Neural progenitor cell (in vitro differentiated cells): ENCODE data around the gene DCUN1D3. TPM values are rescaled to one million over a fixed set of nuclear protein-coding genes. Genes with fewer than 3 reads are reported as not detected.

ENCODE experiments used
- DNase-seq: peaks from one replicate; pipeline ENCODE4 v3.0.0-alpha.2; 2016; ENCODE audit warnings: low spot score
- H2AFZ ChIP-seq: fragments of 200-600 bp; sonication (generic); replicated peaks from 2 replicates; pipeline ENCODE4 v1.6.1; 2016; ENCODE audit warnings: antibody characterized with exemption
- H3F3A ChIP-seq: fragments of 200-600 bp; sonication (generic); 2 replicates; pipeline ENCODE4 v1.6.1; 2016; ENCODE audit warnings: antibody characterized with exemption, low read depth
- H3K27ac ChIP-seq: fragments of 200-600 bp; sonication (generic); 2 replicates; pipeline ENCODE4 v1.5.1; 2016; ENCODE audit warnings: mild to moderate bottlenecking
- H3K27me3 ChIP-seq: fragments of 200-600 bp; sonication (generic); 2 replicates; pipeline ENCODE4 v1.6.1; 2016; ENCODE audit warnings: mild to moderate bottlenecking, moderate library complexity
- H3K36me3 ChIP-seq: fragments of 200-600 bp; sonication (generic); 2 replicates; pipeline ENCODE4 v1.5.1; 2016
- H3K4me1 ChIP-seq: fragments of 200-600 bp; sonication (generic); 2 replicates; pipeline ENCODE4 v1.6.1; 2016; ENCODE audit warnings: mixed run types
- H3K4me2 ChIP-seq: fragments of 200-600 bp; sonication (generic); 2 replicates; pipeline ENCODE4 v1.6.1; 2016
- H3K4me3 ChIP-seq: fragments of 200-600 bp; sonication (generic); 2 replicates; pipeline ENCODE4 v1.5.1; 2016
- H3K79me2 ChIP-seq: fragments of 200-600 bp; sonication (generic); 2 replicates; pipeline ENCODE4 v1.6.1; 2016; ENCODE audit warnings: low read depth
- H3K9ac ChIP-seq: fragments of 200-600 bp; sonication (generic); 2 replicates; pipeline ENCODE4 v1.6.1; 2016
- H3K9me3 ChIP-seq: fragments of 200-600 bp; sonication (generic); 2 replicates; pipeline ENCODE4 v1.5.1; 2016; ENCODE audit warnings: low read depth
- H4K20me1 ChIP-seq: fragments of 200-600 bp; sonication (generic); 2 replicates; pipeline ENCODE4 v1.6.1; 2016; ENCODE audit warnings: low read depth
- H3K27ac Mint-ChIP-seq: 3 replicates; pipeline ENCODE4 v1.8.0; 2021; ENCODE audit warnings: mixed read lengths
- H3K27me3 Mint-ChIP-seq: 2 replicates; pipeline ENCODE4 v1.8.0; 2022; ENCODE audit warnings: low read depth, mild to moderate bottlenecking, inconsistent platforms, moderate library complexity, mixed read lengths; ENCODE audit not compliant: insufficient read depth
- H3K36me3 Mint-ChIP-seq: 3 replicates; pipeline ENCODE4 v1.8.0; 2021; ENCODE audit warnings: mixed read lengths
- H3K4me1 Mint-ChIP-seq: 3 replicates; pipeline ENCODE4 v1.8.0; 2021; ENCODE audit warnings: mixed read lengths
- H3K4me3 Mint-ChIP-seq: 3 replicates; pipeline ENCODE4 v1.8.0; 2021; ENCODE audit warnings: mild to moderate bottlenecking, moderate library complexity, mixed read lengths
- H3K9me3 Mint-ChIP-seq: 3 replicates; pipeline ENCODE4 v1.8.0; 2020; ENCODE audit warnings: mixed read lengths
- EZH2 ChIP-seq: fragments of 200-600 bp; sonication (generic); IDR thresholded peaks from 2 replicates; pipeline ENCODE4 v1.6.1; 2017; ENCODE audit warnings: antibody characterized with exemption, mild to moderate bottlenecking, moderate library complexity
- EZH2phosphoT487 ChIP-seq: fragments of 200-600 bp; sonication (generic); IDR thresholded peaks from 2 replicates; pipeline ENCODE4 v1.6.1; 2017; ENCODE audit warnings: antibody characterized with exemption
- total RNA-seq: library from RNA; depleted of rRNA; stranded (reverse); fragments of >200 nt; gene quantifications from 2 replicates; pipeline ENCODE4 v1.2.3, GENCODE V29; 2015; ENCODE audit warnings: low replicate concordance
- TF ChIP-seq, protein P1 (sequence below): fragments of 200-600 bp; sonication (generic); IDR thresholded peaks from 2 replicates; pipeline ENCODE4 v1.5.1; 2017; ENCODE audit warnings: antibody characterized with exemption, mild to moderate bottlenecking

Gene DCUN1D3
- total RNA-seq, 1 donor from 2014 or later = 18.2 TPM

GRCh38 chr16:20918486-20919239 lies 18.5 kb upstream of the DCUN1D3 start:
- peaks cover 2% of the 10 kb centered on the region for H3K27me3 Mint-ChIP-seq
- H3K4me1 Mint-ChIP-seq = peaks cover 10% of the 10 kb centered on the region
- Histone ChIP-seq H3K79me2 (no peaks in the 10 kb centered on the region), H3K27ac (no peak overlapping the region), H3K9ac (no peak overlapping the region), H3K9me3 (no peaks in the 10 kb centered on the region), H3K4me3 (no peak overlapping the region), H2AFZ (no peak overlapping the region), H3K4me1 (peaks cover 11% of the 10 kb centered on the region), H3F3A (no peaks in the 10 kb centered on the region), H3K36me3 (no peaks in the 10 kb centered on the region), H3K4me2 (no peak overlapping the region), H4K20me1 (no peaks in the 10 kb centered on the region), H3K27me3 (no peaks in the 10 kb centered on the region)
- H3K4me3 Mint-ChIP-seq = no peak overlapping the region
- no peak for DNase-seq
- no peaks in the 10 kb centered on the region for H3K9me3 Mint-ChIP-seq
- peaks cover 10% of the 10 kb centered on the region for H3K36me3 Mint-ChIP-seq
- no peak overlapping the region for H3K27ac Mint-ChIP-seq
- TF ChIP-seq, protein P1, sequence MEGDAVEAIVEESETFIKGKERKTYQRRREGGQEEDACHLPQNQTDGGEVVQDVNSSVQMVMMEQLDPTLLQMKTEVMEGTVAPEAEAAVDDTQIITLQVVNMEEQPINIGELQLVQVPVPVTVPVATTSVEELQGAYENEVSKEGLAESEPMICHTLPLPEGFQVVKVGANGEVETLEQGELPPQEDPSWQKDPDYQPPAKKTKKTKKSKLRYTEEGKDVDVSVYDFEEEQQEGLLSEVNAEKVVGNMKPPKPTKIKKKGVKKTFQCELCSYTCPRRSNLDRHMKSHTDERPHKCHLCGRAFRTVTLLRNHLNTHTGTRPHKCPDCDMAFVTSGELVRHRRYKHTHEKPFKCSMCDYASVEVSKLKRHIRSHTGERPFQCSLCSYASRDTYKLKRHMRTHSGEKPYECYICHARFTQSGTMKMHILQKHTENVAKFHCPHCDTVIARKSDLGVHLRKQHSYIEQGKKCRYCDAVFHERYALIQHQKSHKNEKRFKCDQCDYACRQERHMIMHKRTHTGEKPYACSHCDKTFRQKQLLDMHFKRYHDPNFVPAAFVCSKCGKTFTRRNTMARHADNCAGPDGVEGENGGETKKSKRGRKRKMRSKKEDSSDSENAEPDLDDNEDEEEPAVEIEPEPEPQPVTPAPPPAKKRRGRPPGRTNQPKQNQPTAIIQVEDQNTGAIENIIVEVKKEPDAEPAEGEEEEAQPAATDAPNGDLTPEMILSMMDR = no peak
- TF ChIP-seq EZH2 (no peak), EZH2phosphoT487 (no peak)

GRCh38 chr16:20916942-20917341 lies 16.8 kb upstream of the DCUN1D3 start:
- Histone ChIP-seq H3K4me2 (no peak overlapping the region), H3K27ac (no peak overlapping the region), H3K9me3 (no peaks in the 10 kb centered on the region), H3K27me3 (no peaks in the 10 kb centered on the region), H3K4me3 (no peak overlapping the region), H4K20me1 (no peaks in the 10 kb centered on the region), H3K4me1 (peaks cover 14% of the 10 kb centered on the region), H2AFZ (no peak overlapping the region), H3K36me3 (no peaks in the 10 kb centered on the region), H3K79me2 (no peaks in the 10 kb centered on the region), H3K9ac (no peak overlapping the region), H3F3A (no peaks in the 10 kb centered on the region)
- Mint-ChIP-seq H3K36me3 (peaks cover 10% of the 10 kb centered on the region), H3K4me1 (peaks cover 13% of the 10 kb centered on the region), H3K4me3 (no peak overlapping the region), H3K9me3 (no peaks in the 10 kb centered on the region), H3K27ac (no peak overlapping the region), H3K27me3 (no peaks in the 10 kb centered on the region)
- TF ChIP-seq EZH2phosphoT487 (no peak), EZH2 (no peak)
- TF ChIP-seq, protein P1 = no peak
- DNase-seq = no peak

GRCh38 chr16:20916289-20916688 lies 16.1 kb upstream of the DCUN1D3 start:
- no peak for TF ChIP-seq EZH2
- TF ChIP-seq, protein P1 = no peak
- no peak for TF ChIP-seq EZH2phosphoT487
- no peaks in the 10 kb centered on the region for H3K79me2 ChIP-seq
- no peaks in the 10 kb centered on the region for H4K20me1 ChIP-seq
- Mint-ChIP-seq H3K27me3 (peaks cover 2% of the 10 kb centered on the region), H3K4me3 (no peak overlapping the region), H3K4me1 (peaks cover 13% of the 10 kb centered on the region), H3K36me3 (peaks cover 10% of the 10 kb centered on the region), H3K27ac (no peak overlapping the region), H3K9me3 (no peaks in the 10 kb centered on the region)
- no peak overlapping the region for H3K9ac ChIP-seq
- H2AFZ ChIP-seq = no peak overlapping the region
- DNase-seq = no peak
- H3K4me3 ChIP-seq = no peak overlapping the region
- H3F3A ChIP-seq = no peaks in the 10 kb centered on the region
- H3K4me2 ChIP-seq = no peak overlapping the region
- H3K9me3 ChIP-seq = no peaks in the 10 kb centered on the region
- peaks cover 14% of the 10 kb centered on the region for H3K4me1 ChIP-seq
- no peak overlapping the region for H3K27ac ChIP-seq
- no peaks in the 10 kb centered on the region for H3K36me3 ChIP-seq
- no peaks in the 10 kb centered on the region for H3K27me3 ChIP-seq
